HG03175 (cell line): ENCODE data around the gene COP1.
"Not testable (repeated sequence)": the region's sequence is repeated elsewhere in the genome, so short reads cannot be mapped to it uniquely, and the experiment has no call there.

Experiments
- ATAC-seq: cut with Tn5 transposase; IDR thresholded peaks from one replicate; pipeline ENCODE4 v1.9.1; 2021; ENCODE audit warnings: mild to moderate bottlenecking, moderate library complexity; ENCODE audit not compliant: unreplicated experiment

Gene COP1

DNA sequence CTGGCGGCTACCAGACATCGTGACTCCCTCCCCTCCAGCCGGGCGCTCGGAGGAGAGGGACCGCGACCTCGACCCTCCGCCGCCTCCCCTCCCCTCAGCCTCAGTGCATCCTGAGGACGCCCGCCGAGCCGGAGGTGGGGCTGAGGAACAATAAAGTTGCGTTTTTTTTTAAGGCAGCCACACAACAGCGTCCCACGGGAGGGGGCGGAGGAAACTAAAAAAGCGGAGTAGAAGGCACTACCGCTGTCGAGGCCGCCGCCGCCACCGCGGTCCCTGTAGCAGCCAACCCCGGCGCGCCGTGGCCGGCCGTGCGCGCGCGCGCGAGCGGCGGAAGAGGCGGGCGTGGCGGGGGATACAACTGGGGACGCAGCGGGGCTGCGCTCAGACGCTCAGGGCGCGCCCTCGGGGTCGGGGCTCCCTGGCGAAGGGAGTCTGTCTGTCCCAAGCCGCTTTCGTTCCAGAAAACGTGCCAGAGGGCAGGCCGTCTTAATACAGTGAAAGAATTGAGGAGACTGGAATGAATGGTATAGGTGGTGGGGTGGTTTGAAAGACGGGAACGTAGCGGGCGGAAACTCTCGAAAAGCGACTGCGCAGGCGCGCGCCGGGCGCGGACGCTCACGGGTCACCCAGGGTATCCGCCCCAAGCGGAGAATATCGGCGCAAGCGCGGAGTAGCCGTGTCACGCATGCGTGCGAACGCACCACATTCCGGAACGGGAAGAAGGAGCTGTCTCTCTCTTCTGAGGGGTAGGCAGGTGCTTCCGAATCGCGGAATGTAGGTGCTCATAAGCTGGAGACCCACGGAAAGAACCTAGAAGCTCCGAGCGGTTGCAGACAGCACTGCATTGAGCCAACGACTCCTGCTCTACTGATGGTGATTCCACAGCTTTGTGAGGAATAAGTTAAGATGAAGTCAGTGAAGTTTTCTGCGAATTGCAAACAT is at the start of gene COP1:
Gene COP1 (minus strand): TSS at position 326 of the 942 bp plus-strand sequence. CDS start 308 bp downstream, at position 18.
- ATAC-seq = peak; percentile 77

DNA sequence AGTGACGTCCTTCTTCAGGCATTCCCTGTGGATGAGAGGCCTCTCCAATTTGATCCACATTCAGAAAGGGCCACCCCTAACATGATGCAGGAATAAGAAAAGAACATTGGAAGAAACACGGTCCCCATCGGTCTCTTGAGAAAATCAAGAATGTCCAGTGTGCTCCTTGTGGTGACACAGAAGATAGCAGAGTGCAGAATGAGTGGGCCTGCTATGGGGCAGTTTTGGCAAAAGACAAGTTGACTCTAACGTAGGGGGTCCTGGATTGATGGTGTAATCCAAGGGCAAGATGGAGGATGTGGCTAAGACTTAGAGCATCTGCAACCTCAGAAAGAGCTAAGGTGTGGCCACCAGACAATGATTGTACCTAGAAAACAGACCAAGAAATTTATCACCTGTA is 45.1 kb upstream of the COP1 start:
- ATAC-seq = no peak

DNA sequence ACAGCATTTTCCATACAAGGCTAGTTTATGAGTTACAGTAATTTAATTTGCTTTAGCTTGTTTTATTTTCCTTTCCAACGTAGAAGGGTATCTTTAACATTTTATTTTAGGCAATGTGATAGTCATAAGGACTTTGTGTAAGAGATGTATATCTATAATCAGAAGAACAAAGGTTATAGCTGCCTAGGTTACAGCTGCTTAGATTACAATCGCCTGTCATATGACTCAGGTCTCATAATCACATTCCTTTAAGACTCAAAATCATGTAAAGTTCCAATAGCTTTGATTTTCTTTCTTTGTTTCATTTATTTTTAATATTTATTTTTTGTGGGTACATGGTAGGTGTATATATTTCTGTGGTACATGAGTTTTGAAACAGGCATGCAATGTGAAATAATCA is 37.8 kb upstream of the COP1 start:
- ATAC-seq = no peak

DNA sequence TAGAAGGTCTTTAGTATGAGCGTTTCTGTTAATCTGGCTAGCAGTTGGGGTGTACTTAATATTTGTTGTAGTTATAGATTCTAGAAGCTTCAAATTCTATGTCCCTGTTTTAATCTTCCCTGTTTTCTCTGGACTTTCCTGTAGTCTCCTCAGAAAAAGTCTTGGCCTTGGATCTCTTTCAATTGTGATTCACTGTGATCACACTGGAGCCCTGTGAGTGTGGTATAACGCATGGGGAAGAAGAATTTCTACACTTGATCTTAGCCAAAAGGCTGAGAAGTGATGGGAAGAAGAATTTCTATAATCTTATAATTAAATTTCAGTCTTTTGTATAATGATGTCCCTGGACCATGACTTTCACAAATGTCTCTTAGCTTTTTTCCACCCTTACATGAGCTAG is 36.7 kb upstream of the COP1 start:
- no peak for ATAC-seq

DNA sequence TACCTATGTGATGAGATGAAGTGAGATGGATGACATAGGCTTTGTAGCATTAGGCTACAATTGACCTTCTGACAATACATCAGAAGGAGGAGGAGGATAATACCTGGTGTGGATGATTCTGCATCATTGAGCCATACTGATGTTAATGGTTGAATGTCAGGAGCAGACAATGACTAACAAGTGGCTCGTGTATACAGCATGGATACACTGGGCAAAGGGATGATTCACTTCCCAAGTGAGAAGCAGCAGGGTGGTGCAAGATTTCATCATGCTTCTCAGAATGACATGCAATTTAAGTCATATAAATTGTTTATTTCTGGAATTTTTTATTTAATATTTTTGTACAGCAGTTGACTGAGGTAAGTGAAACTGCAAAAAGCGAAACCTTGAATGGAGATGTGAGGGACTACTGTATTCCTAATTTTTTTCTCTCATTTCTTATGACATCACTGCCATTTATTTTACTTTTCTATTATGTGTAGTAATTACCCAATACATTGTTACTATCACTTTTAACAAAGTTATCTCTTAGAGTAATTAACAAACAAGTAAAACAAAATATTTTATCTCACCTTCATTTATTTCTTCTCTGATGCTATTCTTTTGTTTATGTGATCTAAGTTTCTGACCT is 34.4 kb upstream of the COP1 start:
- ATAC-seq = no peak

DNA sequence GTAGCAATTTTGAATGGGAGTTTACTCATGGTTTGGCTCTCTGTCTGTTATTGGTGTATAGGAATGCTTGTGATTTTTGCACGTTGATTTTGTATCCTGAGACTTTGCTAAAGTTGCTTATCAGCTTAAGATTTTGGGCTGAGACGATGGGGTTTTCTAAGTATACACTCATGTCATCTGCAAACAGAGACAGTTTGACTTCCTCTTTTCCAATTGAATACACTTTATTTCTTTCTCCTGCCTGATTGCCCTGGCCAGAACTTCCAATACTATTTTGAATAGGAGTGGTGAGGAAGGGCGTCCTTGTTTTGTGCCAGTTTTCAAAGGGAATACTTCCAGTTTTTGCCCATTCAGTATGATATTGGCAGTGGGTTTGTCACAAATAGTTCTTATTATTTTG is 26.6 kb upstream of the COP1 start:
- ATAC-seq = not testable (repeated sequence)

DNA sequence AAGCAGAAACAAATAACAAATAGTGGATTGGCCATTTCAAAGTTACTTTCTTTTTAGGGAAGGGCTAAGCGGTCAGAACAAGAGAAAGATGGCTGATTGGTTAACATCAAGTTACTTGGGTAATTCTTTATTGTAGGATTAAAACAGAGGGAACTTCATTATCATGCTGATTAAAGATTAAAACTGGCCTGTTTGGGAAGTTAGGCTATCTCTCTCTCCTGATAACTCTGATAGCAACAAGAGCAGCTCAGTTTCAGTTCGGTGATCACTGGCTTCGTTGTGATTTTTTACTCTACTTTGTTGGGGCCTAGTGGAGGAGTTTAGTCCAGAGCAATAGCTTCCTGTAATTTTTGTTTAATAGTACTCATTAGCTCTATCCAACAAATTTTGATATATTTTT is 20.5 kb upstream of the COP1 start:
- ATAC-seq = no peak

DNA sequence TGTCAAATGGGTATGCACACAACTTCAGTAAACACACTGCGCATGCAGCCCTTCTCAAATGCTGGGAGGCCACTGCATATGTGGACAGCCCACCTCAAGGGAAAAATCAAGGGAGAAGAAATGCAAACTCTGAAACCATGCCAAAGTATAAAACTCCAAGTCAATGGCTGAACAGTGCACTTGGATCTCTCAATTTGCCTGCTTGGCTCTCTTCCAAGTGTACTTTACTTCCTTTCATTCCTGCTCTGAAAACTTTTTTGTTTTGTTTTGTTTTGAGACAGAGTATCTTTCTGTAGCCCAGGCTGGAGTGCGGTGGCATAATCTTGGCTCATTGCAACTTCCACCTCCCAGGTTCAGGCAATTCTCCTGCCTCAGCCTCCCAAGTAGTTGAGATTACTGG is 18.8 kb upstream of the COP1 start:
- ATAC-seq = no peak

DNA sequence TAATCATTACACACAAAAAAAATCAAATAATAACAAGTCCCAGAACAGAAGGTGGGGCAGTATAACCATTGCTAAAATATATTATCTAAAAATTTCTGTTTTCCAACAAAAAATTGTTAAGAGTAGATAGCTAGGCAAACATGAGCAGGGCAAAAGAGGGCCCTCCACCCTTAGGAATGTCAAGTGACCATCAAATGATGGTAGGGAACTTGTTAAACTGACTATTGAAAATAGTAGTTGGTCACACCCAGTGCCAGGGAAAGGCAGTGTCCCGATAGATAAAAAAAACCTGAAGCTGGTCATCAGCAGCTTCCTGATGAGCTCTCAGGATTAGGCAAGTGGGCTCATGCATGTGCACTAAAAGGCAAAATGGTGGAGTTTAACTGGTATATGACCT is 18.4 kb upstream of the COP1 start:
- no peak for ATAC-seq

DNA sequence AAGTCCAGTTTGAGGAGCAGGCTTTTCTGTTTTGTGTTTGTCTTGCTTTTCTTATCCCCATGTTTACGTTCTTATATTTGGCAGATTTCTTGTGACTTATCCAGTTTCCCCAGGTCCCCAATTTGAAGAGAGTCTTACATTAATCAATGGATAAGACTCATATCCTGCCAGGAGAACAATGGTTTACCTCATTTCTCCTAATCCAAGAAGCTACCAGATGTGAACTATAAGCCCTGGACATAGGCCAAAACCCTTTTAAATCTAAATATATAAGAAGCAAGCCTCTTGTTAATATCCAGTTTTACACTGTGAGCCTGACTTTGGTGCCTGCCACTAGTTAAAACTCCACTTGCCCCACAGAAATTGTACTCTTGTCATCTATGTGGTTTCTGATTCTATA is 15.1 kb upstream of the COP1 start:
- no peak for ATAC-seq

DNA sequence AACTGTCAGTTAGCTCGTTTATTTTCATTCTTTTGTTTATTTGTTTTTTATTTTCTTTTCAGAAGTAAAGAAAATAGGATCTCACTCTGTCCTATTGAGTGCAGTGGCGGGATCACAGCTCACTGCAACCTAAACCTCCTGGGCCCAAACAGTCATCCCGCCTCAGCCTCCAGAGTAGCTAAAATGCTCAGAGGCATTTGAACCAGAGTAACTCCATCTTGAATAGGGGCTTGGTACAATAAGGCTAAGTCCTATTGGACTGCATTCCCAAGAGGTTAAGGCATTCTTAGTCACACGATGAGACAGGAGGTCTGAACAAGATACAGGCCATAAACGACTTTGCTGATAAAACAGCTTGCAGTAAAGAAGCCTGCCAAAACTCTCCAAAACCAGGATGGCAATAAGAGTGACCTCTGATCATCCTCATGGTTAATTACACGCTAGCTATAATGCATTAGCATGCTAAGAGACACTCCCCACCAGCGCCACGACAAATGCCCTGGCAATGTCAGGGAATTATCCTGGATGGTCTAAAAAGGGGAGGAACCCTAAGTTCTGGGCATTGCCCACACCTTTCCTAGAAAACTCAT is 13.1 kb upstream of the COP1 start:
- no peak for ATAC-seq

DNA sequence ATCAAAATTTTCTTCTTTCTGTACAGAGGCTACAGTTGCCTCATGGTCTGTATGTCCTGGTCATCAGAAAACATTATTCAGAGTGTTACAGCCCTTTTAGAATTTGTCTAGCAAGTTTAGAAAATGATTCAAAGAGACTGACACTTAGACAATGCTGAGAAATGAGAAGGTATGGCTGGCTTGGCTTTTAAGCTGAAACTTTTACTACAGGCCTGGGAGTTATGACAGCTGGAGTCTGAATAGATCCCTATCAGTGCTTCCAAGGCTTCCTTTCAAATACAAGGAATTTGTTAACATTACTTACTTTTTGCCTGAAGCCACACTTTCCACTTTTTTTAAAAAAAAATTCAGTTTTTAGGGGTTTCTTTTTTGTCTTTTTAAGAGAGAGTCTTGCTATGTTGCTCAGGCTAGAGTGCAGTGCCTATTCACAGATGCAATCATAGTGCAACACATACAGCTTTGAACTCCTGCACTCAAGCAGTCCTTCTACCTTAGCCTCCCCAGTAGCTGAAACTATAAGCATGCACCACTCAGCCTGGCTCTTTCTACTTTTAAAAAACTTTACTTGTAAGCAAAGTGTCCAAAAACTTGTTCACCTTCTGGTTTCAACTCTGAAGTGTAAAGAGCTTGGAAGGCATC is 10.5 kb upstream of the COP1 start:
- ATAC-seq = no peak

DNA sequence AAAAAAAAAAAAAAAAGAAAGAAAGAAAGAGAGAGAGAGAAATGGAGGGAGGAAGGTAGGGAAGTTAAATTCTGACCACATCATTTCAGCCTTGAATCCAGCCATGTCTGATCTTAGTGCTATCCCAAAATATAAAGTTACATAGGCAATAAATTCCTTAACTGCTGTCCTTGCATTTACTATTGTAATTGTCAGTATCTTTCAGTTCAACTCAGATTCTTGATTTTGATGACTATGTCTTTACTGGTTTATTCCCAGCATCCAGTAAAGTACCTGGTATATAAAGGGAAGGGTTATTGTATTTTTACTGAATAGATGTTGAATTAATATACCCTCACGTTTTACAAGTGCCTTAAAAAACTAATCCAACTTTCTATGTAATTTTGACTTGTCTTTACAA is 8.9 kb upstream of the COP1 start:
- ATAC-seq = no peak

DNA sequence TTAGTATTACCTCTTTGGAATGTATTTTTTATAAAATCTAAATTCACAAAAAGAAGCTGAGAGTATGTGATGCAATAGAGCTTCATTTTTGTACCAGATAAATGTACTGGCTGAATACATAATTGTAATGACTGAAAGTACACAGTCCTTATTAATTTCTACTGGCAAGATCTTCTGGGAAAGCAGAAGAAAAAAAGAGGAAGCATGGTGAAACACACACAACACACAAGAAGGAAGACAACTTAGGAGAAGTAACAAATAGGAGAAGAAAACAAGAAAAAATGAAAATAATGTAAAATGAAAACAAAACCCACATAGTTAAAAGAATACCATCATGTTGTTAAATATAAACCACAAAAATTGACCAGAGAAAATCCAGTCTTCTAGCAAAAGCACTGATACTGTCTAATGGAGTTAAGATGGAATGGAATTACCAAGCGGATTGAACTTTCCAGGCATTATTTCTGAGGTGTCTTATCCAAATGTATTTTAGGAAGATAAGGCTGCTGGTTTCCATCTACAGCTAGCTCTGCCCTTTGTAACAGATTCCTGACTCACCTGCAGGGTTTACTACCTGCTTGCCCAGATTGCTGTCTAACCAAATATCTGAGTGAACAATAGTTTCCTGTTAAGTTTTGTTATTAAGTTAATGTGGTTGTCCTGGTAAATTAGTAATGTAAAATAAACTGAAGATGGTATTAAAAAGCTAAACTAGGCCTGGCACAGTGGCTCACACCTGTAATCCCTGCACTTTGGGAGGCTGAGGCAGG is 4.5 kb upstream of the COP1 start:
- ATAC-seq = no peak

DNA sequence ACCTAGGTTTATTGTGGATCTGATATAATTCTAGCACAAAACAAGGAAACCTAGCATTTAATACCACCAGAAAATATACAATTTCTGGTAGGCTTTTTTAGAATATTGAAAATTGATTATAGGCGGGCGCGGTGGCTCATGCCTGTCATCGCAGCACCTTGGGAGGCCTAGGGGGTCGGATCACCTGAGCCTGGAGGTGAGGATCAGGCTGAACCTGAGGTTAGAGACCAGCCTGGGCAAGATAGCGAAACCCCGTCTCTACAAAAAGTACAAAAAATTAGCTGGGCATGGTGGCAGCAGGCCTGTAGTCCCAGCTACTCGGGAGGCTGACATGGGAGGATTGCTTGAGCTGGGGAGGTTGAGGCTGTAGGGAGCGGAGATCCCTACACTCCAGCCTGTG is 948 bp upstream of the COP1 start:
- no peak for ATAC-seq

DNA sequence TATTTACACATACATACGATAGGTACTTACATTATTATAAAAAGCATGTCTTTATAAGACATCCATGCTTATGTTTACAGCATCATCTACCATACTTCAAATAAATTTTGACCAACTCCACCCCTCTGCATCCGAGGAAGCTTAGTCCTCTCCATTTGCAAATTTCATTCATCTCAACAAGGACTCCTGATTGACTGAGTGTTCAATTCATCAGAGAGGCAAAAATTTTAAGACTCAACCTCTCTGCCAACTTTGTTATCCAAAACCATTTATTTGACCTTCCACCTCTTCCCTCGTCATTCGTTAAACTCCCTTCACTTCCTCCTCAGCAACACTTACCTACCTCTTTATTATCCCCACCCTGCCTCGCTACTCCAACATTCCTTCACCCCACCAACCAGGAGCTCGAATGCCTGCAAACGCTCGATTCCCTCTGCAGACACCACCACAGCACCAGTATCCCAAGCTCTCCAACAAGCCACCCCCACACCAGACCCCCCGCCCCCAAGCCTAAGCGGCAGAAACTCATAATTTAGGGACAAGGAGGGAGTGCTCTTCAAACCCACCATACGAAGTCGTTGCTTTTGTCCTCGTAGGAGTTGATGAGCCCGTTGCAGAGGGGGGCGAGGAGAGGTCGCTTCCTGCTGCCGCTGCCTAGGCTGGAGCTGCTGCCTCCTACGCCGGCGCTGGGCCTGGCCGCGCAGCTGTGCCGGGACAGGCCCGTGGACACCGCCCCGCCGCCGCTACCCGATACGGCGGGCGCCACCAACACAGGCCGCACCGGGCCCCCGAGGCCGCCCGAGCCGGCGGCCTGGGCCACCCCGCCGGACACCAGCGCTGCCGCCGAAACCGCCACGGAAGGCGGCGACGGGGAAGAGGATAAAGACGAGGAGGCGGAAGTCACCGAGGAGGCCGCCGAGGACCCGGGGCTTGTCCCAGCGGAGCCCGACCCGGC is 803 bp downstream of the COP1 start:
- peak; percentile 27 for ATAC-seq

DNA sequence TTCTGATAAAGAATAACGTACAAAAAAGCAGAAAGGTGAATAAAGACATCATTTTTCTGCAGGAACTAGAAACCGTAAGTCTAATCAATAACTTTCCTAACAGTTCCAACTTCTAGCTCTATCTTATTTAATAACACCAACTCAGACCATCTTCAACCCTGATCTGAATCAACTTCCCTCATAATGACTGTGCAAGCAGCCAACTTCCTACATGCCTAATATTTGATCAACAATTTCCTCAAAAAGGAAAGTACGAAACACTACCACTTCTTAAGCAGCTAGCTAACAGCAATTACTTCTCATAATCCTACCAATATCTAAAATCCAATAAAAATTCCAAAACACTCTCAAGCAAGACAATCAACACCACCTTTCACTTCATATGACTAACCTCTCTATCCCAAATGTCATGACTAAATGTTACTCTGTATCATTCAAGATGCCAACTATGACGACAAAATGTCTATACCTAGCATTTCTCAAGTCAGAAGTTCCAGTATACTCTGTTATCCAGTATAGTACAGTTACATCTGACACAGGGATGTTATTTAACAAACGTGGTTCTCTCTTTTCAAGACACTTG is 1.7 kb downstream of the COP1 start:
- ATAC-seq = no peak

DNA sequence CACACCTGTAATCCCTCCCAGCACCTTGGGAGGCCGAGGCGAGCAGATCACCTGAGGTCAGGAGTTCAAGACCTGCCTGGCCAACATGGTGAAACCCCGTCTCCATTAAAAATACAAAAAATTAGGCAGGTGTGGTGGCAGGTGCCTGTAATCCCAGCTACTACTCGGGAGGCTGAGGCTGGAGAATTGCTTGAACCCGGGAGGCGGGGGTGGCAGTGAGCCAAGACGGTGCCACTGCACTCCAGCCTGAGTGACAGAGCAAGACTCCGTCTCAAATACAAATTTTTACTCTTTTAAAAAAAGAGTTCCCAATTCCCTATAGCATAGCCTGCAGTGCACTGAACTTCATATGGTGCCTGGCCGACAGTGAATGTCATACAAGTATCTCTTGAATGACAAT is 2.4 kb downstream of the COP1 start:
- not testable (repeated sequence) for ATAC-seq

DNA sequence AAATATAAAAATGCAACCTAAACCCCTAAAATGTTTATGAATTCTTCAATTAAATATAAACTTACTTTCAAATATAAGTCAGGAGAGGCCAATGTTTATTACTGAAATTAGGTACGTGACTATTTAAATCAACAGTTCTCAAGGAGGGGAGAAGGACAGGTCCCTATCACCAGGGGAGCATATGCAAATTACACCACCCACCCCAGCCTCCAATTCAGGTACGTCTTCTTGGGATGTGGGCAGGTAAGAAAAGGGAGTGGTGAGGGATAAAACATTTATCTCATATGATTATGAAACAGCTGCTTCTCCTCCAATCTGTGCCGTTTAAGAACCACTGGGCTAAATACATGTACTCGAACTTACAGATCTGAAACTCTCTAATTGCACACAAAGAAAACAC is 3.4 kb downstream of the COP1 start:
- ATAC-seq = no peak
